Activated CD8-positive, alpha-beta memory T cell treated with anti-CD3 and anti-CD28 coated beads, Interleukin-2, amount 50 U/mL, for 4 hours (primary cell): ENCODE measurements around the gene PSMD4.
"Not testable (repeated sequence)": the region's sequence is repeated elsewhere in the genome, so short reads cannot be mapped to it uniquely, and the experiment has no call there.

Experiments used
- DNase-seq: peaks from one replicate; pipeline ENCODE4 v3.0.0-alpha.2; 2020

The PSMD4 gene

DNA sequence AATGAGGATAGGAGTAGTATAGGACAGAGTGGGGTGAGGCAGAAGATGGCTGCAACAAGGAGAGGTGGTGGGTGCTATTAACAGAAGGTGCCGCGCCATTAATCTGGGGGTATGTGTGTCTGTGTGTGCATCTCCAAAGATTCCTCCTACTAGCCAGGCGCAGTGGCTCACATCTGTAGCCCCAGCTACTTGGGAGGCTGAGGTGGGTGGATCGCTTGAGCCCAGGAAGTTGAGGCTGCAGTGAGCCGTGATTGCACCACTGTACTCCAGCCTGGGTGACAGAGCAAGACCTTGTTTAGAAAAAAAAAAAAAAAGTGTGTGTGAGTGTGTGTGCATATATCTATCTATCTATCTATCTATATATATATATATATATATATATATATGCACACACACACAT is 20.8 kb downstream of the PSMD4 start:
- not testable (repeated sequence) for DNase-seq

DNA sequence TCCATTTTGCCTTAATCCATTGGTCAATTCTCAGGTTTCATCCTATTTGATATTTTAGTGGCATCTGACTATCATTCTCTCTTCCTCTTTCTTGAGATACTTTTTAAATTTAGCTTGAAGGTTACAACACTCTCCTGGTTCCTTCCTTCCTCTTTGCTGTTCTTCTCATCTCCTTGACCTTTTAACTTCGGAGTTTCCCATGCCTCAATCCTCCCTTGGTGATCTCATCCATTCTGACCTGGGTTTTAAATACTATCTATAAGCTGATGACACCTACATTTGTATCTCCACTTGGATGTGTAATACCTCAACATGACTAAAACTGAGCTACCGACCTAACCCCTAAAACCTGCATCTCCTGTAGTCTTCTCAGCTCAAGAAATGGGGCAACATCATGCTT is 22.7 kb downstream of the PSMD4 start:
- DNase-seq = no peak

DNA sequence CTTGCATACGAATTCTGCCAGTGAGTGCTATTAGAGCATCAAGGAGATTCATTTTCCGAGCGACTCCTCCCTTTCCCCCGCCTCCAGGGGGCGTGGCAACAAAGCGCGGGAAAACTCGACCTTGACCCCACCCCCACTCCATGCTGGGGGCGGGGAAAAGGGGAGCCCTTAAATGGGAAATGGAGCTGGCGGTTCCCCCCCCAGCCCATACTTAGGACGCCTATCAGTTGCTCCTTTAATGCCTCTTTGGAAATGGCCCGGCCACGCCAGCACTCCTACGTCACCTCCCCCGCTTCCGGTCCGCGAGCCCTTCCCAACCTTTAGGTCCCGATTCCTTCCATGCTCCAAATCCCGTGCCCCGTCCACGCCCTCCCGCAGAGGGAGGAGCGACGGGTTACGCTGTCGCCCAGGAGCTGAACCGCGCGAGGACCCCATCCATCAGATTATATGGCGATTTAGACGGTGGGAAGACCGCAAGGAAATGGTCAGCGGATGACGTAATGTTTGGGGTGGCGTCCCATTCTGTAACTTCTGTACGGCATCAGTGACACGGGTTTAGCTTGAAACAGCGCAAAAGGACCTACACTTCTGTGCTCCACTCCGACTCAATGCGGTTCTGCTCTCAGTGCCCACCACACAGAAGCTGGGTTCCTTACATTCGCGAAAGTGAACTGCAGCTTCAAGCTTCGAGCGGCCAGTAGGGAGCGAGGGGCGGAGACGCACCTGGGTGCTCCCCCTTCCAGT is 26.9 kb downstream of the PSMD4 start:
- DNase-seq = peak; percentile 96

DNA sequence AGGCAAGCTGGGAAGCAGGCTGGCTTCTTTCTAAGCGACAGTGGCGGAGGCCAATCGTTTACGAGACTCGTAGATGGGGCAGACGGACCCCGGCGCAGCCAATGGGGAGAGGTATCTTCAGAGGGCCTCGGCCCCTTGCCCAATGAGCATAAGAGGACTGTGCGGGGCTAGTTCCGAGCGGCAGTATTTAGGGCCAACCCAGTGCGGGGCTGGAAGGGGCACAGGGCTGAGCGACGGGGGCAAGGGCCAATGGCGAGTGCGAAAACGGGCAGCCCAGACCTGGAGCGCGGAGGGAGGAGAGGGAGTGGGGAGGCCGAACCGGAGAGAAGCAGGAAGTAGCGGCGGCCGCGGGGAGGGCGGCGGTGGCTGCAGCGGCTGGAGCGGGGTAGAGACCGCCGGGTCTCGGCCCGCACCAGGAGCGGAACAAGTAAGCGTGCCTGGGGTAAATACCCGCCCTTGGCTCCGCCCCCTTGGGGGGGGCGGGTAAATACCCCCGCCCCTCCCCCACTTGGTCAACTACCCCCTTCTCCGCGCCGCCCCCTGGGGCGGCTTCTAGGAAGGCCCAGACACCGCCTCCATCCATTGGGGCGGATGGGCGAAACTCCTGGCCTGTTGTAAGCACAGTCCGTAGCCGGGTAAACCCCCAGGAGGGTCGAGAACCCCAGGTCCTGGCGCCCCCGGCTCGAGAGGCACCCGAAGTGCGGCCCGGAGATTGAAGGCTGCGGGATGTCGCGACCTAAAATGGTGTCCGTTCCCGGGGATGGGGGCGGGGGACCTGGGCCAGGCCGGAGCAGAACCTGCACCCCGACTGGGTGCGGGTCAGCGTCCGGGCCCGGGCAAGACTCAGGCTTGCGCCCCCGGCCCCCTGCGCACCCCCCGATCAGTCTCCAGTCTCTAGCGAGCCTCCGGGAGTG is 27.7 kb downstream of the PSMD4 start, which contains the start of gene ZNF687:
TSS of gene ZNF687 (plus strand) at position 331 of the 914 bp plus-strand sequence. CDS start 3,993 bp downstream, outside the sequence.
- DNase-seq = peak; percentile 97

DNA sequence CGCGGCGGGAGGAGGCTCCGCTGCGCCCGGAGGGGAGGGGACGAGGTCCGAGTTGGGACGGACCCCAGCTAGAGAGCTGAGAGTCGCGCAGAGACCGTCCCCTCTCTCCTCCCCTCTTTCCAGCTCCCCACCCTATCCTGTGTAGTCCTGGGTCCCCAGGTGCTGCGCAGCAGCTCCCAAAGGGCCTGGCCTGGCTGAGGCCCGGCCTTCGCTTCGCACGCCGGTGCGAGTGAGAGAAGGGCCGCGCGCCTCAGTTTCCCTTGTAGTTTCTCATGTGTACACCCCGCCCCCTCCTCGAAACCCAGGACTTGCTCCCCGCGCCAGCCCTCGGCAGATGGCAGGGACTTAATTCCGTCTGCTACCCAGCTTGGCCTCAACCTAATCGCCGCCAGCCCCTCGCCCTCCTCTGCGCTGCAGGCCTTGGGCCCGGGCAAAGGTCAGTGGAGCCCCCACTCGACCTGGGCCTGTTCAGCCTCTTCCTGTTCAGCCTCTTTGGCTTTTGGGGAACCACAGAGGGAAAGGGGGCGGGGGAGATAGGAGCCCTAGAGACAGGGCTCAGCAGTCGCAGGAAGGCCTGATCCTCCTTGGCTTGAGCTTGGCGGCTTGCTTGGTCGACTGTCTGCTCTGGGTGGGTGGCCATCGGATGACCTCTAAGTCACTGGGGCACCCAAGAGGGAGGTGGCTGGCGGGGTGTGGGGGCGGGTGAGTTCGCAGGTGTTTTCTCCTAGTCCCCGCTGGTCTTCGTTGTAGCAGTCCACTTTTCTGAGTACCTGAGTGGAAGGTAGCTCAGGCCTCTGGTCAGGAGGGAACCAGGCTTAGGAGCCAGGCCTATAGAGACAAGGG is 28.6 kb downstream of the PSMD4 start:
- peak; percentile 26 for DNase-seq

DNA sequence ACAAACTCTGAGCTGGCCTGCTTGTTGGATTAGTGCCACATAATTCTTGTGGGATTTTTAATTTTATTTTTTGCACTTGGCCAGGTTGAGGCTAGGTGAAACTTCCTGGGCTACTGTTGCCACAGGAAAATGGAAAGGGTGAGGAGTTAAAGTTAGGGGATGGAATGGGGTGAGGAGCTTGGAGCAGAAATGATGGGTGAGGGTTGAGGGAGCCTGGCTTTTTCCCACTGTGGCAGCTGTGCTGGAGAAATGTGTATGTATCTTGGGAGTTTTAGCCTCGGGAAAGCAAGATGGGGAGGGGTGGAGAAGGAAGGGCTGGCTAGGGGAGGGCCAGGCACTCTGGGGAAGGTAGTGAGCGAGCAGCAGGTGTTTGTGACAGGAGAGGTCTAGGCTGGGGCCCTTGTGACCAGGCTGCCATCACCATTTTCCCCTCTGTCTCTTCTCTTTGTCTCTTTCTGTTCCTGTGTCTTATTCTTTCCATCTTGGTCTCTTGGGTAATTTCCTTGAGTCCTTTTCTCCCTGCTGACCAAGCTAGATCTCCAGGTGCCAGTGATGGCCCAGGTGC is 29.6 kb downstream of the PSMD4 start:
- no peak for DNase-seq

DNA sequence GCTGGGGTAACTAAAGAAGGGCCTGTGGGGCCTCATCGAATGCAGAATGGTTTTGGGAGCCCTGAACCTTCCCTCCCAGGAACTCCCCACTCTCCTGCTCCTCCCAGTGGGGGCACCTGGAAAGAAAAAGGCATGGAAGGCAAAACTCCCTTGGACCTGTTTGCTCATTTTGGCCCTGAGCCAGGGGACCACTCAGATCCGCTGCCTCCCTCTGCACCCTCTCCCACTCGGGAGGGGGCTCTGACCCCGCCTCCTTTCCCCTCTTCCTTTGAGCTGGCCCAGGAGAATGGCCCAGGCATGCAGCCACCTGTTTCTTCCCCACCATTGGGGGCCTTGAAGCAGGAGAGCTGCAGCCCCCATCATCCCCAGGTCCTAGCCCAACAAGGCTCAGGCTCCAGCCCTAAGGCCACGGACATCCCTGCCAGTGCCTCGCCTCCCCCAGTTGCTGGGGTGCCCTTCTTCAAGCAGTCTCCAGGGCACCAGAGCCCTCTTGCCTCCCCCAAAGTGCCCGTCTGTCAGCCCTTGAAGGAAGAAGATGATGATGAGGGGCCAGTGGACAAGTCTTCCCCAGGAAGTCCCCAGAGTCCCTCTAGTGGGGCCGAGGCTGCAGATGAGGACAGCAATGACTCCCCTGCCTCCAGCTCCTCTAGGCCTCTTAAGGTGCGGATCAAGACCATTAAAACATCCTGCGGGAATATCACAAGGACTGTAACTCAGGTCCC is 32.2 kb downstream of the PSMD4 start:
- DNase-seq = no peak

DNA sequence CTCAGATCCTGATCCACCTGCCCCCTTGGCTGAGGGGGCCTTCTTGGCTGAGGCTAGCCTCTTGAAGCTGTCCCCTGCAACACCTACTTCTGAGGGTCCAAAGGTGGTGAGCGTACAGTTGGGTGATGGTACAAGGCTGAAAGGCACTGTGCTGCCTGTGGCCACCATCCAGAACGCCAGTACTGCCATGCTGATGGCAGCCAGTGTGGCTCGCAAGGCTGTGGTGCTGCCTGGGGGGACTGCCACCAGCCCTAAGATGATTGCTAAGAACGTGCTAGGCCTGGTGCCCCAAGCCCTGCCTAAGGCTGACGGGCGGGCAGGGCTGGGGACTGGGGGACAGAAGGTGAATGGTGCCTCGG is 32.8 kb downstream of the PSMD4 start:
- no peak for DNase-seq

DNA sequence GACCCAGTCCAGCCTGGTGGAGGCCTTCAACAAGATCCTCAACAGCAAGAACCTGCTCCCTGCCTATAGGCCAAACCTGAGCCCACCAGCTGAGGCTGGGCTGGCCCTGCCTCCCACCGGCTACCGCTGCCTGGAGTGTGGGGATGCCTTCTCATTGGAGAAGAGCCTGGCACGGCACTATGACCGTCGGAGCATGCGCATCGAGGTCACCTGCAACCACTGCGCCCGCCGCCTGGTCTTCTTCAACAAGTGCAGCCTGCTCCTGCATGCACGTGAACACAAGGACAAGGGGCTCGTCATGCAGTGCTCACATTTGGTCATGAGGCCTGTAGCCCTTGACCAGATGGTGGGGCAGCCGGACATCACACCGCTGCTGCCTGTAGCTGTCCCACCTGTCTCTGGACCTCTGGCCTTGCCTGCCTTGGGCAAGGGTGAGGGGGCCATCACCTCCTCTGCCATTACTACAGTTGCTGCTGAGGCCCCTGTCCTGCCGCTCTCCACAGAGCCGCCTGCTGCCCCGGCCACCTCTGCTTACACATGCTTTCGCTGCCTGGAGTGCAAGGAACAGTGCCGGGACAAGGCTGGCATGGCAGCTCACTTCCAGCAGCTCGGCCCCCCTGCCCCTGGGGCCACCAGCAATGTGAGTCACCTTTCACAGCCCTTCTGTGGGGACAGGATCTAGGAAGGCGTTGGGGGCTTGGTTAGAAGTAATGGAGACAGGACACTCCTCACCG is 33.4 kb downstream of the PSMD4 start:
- no peak for DNase-seq

DNA sequence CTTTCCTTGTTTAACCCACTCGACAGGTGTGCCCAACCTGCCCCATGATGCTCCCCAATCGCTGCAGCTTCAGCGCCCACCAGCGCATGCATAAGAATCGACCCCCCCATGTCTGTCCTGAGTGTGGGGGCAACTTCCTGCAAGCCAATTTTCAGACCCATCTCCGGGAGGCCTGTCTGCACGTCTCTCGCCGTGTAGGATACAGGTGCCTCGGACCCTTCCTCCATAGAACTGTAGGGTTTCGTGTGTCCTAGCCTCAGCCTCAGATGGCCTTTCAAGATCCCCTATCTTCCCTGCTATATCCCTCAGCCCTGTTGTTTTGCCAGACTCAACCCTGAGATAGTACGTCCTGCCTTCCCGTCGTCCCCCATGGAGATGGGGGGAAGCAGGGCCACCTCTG is 34.0 kb downstream of the PSMD4 start:
- DNase-seq = no peak

DNA sequence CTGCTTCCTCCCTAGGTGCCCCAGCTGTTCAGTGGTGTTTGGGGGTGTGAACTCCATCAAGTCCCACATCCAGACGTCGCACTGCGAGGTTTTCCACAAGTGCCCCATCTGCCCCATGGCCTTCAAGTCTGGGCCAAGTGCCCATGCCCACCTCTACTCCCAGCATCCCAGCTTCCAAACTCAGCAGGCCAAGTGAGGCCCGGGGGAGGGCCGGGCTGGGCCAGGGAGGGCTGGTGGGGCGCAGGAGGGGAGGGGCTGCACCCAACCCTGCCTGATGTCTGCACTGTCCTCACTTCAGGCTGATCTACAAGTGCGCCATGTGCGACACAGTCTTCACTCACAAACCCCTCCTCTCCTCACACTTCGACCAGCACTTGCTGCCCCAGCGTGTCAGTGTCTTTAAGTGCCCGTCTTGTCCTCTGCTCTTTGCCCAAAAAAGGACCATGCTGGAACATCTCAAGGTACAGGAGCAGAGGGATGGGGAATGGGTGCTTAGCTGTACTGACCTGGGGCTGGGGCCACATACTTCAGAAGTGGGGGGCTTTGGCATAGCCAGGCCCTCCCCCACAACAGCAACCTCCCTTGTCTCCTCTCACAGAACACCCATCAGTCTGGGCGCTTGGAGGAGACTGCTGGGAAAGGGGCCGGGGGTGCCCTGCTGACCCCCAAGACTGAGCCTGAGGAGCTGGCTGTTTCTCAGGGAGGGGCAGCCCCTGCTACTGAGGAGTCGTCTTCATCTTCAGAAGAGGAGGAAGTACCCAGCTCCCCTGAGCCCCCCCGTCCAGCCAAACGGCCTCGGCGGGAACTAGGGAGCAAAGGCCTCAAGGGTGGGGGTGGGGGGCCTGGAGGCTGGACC is 34.8 kb downstream of the PSMD4 start:
- DNase-seq = no peak

DNA sequence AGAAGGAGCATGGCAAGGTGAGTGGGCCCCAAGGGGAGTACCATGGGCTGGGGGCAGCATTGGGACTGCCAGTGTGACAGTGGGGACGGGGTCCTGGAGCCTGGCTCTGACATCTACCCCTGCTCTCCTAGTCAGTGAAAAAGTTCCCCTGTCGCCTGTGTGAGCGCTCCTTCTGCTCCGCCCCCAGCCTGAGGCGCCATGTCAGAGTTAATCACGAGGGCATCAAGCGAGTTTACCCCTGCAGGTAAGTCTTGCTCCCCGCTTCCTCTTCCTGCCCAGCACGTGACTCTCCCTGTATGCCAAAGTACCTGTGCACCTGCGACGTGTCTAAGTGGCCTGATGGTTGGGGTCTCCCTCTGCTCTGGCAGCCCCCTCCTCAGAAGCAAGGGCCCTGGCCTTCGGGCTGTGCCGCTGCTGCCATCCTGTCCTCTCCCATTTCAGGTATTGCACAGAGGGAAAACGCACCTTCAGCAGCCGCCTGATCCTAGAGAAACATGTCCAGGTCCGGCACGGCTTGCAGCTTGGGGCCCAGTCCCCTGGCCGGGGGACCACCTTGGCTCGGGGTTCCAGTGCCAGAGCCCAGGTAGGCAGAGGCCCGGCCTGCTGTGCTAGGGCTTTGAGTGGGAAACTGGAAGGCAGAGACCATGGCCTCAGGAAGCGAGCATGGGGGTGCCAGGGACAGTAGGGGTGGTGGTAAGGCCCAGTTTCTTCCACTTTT is 35.6 kb downstream of the PSMD4 start:
- no peak for DNase-seq

DNA sequence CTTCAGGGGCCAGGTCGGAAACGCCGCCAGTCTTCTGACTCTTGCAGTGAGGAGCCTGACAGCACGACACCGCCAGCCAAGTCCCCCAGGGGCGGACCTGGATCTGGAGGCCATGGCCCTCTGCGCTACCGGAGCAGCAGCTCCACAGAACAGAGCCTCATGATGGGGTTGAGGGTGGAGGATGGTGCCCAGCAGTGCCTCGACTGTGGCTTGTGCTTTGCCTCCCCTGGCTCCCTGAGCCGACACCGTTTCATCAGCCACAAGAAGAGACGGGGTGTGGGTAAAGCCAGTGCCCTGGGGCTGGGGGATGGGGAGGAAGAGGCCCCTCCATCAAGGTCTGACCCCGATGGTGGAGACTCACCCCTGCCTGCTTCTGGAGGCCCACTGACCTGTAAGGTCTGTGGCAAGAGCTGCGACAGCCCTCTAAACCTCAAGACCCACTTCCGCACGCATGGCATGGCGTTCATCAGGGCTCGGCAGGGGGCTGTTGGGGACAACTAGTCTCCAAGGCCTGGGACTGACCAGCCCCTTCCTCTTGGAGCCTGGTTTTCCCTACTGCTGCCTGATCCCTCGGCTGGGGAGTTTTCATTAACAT is 36.3 kb downstream of the PSMD4 start:
- no peak for DNase-seq

DNA sequence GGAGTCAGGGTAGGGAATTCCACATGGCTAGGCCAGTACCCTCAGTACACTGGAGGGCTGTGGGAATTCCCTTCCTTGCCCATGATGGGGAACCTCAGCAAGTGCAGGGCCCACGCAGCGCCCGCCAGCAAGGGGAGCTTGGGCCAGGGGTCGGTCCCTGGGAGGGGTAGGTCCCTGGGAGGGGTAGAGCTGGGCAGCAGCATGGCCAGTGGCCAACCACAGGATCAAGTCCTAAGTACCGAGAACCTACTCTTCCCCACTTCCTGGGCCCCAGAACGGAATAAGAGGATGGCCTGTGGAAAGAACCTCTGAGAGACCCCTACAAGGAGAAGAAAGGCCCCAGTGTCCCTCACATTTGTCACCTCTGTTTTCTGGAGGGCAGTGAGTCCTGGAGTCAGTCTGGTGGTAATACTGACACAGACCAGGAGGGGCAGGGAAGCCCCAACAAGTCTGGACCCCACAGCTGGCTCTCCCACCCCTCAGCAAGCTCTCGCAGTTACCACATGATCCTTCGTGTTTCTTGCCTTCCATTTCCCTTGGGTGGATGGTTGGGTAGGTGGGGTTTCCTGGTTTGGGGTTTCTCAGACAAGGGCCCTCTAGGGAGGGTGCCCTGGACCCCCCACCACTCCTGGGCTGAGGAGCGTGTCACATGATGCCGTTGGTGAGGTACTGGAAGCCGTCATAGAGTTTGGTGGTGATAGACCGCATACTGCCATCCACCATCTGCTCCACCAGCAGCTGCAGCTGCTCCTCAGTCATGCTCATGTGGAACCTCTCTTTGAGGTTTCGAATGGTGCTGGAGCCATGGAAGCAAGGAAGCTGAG is 37.9 kb downstream of the PSMD4 start:
- no peak for DNase-seq

DNA sequence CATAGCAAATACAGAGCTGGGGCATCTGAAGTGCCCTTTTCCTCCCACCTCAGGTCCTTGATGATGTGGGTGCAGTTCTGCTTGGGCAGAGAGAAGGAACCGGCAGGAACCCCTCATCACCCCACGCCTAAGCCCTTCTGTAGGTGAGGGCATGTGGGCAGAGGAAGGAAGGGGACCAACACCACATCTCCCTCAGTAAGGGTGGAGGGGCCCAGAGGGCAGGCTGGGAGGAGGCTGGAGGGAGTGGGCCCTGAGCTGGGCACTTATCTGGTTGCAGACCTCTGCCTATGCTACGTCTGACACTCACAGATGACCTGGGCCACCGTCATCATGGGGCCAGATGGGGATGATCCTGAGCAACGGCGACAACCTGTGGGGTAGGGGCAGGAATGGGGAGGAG is 38.6 kb downstream of the PSMD4 start:
- no peak for DNase-seq

DNA sequence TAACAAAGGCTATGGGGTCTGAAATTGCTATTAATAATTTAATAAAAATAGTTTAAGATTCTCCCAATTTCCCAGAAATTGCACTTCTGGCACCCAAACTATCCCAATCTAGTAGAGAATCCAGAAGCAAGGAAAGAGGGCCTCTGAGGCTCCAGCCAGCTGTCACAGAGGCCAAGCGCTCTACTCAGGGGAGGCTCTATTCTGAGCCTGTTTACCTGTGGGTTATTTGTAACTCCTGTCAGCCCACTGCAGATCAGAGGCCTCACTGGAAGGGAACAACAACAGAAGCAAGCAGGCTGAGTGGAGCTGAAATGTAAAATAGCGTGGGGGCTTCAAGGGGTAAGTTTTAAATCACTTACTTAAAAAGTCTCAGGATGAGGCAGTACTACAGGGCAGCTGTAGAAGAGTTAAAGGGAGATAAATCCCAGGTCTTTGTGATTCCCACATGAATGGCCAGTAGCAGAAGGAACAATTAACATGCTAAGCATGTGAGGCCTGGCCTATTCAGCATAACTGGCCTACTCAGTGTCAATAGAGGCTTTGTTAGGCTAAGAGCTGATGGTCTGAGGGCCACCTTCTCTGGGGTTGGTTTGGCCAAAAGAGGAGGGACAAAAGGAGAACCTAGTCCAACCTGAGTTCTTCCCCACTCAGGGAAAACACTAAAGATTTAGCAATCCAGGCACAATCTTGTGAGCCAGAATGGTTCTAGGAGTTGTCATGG is 40.4 kb downstream of the PSMD4 start:
- DNase-seq = no peak

DNA sequence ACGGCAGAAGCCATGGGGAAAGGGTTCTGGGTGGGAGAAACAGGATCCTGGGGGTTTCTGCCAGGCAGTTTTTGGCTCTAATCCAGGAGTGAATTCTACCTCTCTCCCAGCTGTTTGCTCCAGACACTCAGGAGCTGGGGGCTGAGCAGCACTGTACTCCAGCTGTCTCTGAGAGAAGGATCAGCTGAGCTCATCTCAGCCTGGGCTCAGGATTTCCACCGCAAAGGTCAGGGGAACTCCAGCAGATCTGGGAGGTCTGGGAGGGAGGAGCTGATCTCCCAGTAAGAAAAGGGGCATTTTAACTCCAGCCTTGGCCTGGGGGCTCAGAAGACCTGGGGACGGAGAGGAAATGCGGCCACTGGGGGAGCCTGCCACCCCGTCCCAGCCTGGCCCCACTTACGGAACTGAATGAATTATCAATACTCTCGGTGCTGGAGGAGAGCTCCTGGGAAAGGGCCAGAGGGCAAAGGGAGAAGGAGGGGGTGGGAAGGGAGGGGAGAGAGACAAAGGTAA is 55.3 kb downstream of the PSMD4 start:
- DNase-seq = no peak
